IPS DF 19.7 (cell line): ENCODE data around the gene DNAJC3.
"Not testable (repeated sequence)": the region's sequence is repeated elsewhere in the genome, so short reads cannot be mapped to it uniquely, and the experiment has no call there.

Experiments used
- DNase-seq: peaks from one replicate; pipeline ENCODE4 v3.0.0-alpha.2; 2013; ENCODE audit warnings: low read depth, low spot score

Gene DNAJC3

GRCh38 chr13:95676105-95676761 is 706 bp upstream of the DNAJC3 start:
- DNase-seq = no peak

- no peak for DNase-seq
These were observed 776 bp downstream of the DNAJC3 start for GRCh38 chr13:95677564-95678266.

- DNase-seq = no peak
These were observed 2.0 kb downstream of the DNAJC3 start for GRCh38 chr13:95678967-95679366.

- DNase-seq = no peak
These were observed 2.8 kb downstream of the DNAJC3 start for GRCh38 chr13:95679722-95680121.

- no peak for DNase-seq
These were observed 7.5 kb downstream of the DNAJC3 start for GRCh38 chr13:95684418-95684817.

- not testable (repeated sequence) for DNase-seq
These were observed 8.0 kb downstream of the DNAJC3 start for GRCh38 chr13:95684960-95685359.

- DNase-seq = no peak
These were observed 12.6 kb downstream of the DNAJC3 start for GRCh38 chr13:95689582-95689926.

- not testable (repeated sequence) for DNase-seq
These were observed 14.0 kb downstream of the DNAJC3 start for GRCh38 chr13:95690986-95691385.

- DNase-seq = no peak
These were observed 20.2 kb downstream of the DNAJC3 start for GRCh38 chr13:95697052-95697680.

- DNase-seq = no peak
These were observed 21.3 kb downstream of the DNAJC3 start for GRCh38 chr13:95698047-95698749.

- no peak for DNase-seq
These were observed 26.6 kb downstream of the DNAJC3 start for GRCh38 chr13:95703576-95703975.

GRCh38 chr13:95704510-95704909 is 27.6 kb downstream of the DNAJC3 start:
- no peak for DNase-seq

GRCh38 chr13:95706356-95706755 is 29.4 kb downstream of the DNAJC3 start:
- no peak for DNase-seq

- no peak for DNase-seq
These were observed 30.1 kb downstream of the DNAJC3 start for GRCh38 chr13:95707035-95707434.

GRCh38 chr13:95707442-95708390 is 30.8 kb downstream of the DNAJC3 start:
- DNase-seq = no peak

- DNase-seq = no peak
These were observed 31.4 kb downstream of the DNAJC3 start for GRCh38 chr13:95708391-95708774.

- DNase-seq = no peak
These were observed 32.0 kb downstream of the DNAJC3 start for GRCh38 chr13:95708811-95709500.

- DNase-seq = no peak
These were observed 33.4 kb downstream of the DNAJC3 start for GRCh38 chr13:95710313-95710712.

- not testable (repeated sequence) for DNase-seq
These were observed 35.9 kb downstream of the DNAJC3 start for GRCh38 chr13:95712846-95713245.

- DNase-seq = no peak
These were observed 36.7 kb downstream of the DNAJC3 start for GRCh38 chr13:95713651-95714050.
